Measurements from ENCODE around the gene GNAI1.

GNAI1 gene

DNA sequence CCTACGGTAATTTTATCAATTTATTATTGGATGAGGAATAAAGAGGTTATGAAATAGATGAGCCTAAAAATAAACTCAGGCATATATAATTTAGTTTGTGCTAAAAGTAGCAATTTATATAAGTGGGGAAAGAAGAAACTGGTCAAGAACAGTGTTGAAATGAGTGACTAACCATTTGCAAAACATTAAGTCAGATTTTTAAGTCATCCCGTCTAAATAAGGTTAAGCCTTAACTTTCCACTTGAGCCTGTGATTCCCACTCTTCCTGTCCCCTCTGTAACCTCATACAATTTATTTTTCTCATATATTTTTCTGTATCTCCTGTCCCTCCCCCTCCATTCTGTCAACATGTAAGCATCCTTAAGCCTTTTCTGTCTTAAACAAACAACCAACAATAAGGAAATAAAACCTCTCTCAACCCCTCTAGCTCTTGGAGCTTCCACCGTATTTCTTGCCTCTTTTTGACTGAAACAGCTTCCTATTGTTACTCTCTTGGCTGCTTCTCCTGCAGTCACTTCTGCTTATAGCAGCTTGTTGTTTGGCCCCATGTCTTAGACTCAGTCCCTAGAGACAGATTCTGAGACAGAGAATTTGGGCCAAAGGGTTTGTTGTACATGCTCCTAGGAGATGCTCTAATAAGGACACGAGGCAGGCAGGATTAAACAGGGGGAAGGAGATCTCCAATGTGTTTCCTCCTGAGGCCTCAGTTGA lies 109.7 kb downstream of the GNAI1 start:
- DNase-seq (ENCODE audit: low read depth in 4 of 4, low spot score in 1 of 4) = no peak

DNA sequence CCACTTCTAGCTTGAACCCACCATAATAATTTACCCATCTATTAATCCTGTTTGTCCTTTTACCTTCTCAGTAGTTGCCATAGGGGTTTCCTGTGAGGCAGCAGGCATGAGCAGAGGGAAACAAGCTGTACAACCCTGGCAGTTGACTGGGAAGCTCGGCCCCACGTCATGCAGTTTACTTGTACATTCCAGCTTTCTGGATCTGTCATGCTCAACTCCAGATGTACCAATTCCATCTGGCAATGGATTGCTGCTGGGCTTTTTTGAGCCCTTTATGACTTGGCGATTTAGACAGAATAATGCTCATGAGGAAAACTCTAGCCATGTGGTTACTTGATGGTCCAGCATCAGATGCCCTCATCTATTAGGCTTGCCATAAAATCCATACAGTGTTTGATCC lies 112.5 kb downstream of the GNAI1 start:
- no peak for DNase-seq (ENCODE audit: low read depth in 4 of 4, low spot score in 1 of 4)

DNA sequence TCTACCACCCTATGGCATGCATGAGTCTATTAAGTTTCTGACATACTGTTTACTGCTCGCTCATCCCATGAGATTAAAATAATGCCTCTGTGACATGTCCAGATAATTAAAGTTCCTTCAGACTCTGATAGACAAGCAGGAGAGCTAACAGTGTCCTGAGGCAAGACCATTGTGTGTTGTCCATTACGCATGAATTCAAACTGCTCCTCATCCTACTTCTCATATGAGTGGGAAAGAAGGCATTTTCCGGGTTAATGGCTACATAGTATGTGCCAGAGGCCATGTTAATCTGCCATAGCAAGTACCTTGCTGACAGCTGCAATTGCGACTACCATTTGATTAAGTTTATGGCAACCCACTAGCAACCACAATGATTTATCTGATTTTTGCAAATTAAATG lies 113.3 kb downstream of the GNAI1 start:
- DNase-seq (ENCODE audit: low read depth in 4 of 4, low spot score in 1 of 4) = no peak

DNA sequence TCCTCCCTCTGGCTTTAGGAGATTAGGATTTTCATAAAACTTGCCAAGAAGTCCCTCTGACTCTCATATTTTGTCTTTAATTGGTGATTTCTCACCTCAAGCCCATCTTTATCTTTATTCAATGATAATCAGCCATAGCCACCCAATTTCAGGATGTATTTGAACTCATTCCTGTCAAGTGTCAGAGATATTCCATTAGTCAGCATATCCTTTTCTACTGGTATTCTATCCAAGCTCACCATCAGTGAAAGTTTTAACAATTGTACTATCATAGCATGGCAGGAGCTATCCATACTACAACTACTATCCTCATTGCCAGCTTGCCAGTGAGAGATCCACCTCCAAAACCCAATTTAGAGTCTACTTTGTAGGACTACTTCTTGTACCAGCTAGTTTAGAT lies 114.6 kb downstream of the GNAI1 start:
- DNase-seq (ENCODE audit: low read depth in 4 of 4, low spot score in 1 of 4) = no peak

DNA sequence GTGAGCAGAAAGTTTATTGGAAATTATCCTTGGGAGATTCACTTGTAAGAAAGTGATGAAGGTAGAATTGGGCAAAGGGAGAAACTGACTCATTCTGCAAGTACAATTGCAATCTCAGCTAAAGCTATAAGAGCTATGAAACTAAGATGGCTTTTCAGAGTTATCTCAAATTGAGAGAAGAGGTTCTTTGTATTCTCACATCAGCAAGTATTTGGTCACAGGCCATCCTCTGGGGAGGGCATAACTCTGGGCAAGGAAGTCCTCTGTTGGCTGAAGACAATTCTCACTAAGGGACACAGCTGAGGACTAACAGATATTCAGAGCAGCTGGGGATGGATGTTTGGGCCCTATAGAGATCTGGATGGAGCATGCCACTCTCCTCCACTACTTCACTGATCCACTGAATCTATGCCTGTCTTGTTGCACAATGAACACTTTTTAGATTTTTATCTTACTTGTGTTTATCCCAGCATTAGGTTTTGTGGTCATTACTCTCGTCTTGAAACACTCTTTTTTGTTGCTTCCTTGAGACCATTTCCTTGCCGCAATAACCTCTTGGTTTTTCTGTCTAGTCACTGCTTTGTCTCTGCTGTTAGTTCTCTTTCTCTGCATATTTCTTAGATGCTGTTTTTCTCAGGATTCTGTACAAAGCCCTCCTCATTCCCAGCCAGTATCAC lies 115.1 kb downstream of the GNAI1 start:
- DNase-seq (ENCODE audit: low read depth in 4 of 4, low spot score in 1 of 4) = no peak

DNA sequence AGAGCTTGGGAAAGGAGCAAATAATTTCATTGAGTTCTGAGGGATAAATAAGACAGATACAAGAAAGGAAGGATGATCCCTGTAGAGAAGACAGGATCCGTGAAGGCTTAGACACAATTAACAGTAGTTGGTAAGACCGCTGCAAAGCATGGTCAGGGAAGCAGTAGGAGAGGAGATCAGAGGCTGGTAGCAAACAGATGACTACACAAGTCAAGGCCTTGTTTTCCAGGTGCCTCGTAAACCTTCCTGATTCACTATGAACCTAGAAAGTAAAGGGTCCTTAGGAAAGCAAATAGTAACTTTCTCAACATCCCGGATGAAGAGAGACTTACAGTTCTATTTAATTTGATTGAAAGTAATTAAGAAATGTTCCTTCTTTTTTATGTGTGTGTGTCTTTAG lies 118.6 kb downstream of the GNAI1 start:
- DNase-seq (ENCODE audit: low read depth in 4 of 4, low spot score in 1 of 4) = no peak

DNA sequence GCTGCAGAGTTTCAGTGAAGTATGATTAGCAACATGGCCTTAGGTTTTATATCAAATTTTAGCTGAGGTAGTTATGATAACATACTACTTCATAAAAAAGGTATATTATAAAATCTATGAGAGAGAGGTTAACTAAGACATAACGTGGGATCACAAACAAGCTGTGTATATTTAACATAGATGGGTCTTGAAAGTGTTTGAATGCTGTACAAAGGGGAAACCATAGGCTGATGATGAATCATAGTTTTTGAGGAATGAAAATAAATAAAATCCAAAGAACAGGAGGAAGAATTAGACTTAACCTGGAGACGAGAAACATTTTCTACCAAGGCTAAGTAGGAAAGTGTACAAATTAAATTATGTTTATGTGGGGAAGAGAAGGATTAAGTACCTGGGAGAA lies 119.0 kb downstream of the GNAI1 start:
- DNase-seq (ENCODE audit: low read depth in 4 of 4, low spot score in 1 of 4) = no peak

DNA sequence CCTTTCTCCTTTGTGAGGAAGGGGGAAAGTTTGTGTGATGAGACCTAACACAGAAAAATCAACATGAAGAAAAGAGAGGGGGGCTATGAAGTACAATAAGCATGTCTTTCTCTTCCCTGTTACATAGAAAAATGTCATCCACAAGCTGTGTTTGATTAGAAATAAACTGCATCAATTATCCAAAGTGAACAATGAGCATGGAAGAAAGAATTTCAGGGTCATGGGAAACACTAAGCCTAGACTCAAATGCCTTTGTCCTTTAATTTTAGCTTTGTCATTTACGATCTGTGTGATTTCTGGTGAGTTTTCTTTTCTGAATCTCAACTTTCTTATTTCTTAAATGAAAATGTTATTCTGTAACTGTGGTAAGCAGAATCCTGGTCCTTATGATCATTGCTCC lies 121.0 kb downstream of the GNAI1 start:
- no peak for DNase-seq (ENCODE audit: low read depth in 4 of 4, low spot score in 1 of 4)

DNA sequence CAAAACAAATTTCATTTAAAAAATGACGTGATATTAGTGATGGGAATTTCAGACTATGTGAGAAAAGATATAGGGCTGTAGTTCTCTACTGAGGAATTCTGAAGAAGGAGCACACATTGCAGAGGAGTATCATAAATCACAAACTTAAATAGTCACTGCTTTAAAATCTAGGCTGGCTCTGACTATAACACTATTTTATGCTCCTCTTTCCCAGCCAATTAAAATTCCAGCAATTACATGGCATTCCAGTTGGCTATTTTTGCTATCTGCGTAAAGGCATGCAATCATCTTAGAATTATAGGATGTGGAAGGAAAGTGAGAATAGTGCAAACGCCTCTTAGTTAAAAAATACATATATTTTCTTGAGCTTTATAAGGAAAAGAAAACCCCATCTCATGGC lies 123.1 kb downstream of the GNAI1 start:
- no peak for DNase-seq (ENCODE audit: low read depth in 4 of 4, low spot score in 1 of 4)

DNA sequence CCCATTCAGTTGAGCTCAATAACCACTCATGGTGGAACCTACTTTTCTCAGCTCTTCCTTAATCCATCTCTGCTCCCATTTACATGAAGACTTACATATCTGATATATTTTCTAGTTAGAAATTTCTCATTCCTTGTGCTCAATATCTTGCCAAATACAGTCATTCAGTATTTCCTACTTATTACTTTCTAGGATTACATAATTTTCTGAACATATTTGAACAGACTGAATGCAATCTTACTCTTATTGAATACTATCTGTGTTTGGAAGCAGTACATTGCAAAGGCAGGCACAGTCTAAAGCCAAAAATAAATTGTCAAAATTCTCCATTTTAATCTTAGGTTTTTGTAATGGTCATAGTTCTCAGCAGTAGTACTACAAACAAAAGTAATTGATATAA lies 126.0 kb downstream of the GNAI1 start:
- DNase-seq (ENCODE audit: low read depth in 4 of 4, low spot score in 1 of 4) = no peak

DNA sequence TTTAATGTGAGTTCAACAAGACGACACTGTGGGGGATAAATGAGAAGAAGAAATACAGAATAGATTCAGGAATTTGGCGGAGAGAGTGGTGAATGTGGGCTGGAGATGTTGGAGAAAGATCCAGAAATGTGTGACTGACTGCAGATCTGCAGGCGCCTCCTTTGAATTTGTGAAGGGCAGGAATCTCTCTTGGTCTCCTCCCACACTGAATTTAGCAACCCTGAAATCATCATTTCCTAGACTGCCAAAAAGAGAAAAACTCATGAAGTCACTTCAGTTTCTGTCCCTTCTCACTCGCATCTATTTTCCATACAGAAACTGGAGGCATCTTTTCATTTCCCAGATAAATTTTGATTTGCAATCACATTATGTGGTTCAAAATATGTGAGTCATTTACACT lies 128.7 kb downstream of the GNAI1 start:
- no peak for DNase-seq (ENCODE audit: low read depth in 4 of 4, low spot score in 1 of 4)

DNA sequence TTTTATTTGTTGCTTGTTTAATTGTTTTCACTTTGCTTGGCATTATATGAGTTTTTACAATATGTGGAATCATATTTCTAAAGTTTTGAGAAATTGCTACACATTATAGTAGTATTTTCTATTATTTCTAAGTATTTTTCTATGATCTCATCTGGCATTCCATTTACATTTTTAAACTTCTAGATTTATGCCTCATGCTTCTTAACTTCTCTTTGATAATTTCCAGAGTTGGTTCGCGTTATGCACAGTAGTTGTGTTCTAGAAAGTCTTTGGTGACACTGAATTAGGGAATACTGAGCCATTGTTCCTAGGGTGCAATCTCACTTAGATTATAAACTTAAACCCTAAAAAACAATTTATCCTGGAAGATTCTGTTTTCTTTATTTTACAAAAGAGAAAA lies 129.2 kb downstream of the GNAI1 start:
- no peak for DNase-seq (ENCODE audit: low read depth in 4 of 4, low spot score in 1 of 4)

DNA sequence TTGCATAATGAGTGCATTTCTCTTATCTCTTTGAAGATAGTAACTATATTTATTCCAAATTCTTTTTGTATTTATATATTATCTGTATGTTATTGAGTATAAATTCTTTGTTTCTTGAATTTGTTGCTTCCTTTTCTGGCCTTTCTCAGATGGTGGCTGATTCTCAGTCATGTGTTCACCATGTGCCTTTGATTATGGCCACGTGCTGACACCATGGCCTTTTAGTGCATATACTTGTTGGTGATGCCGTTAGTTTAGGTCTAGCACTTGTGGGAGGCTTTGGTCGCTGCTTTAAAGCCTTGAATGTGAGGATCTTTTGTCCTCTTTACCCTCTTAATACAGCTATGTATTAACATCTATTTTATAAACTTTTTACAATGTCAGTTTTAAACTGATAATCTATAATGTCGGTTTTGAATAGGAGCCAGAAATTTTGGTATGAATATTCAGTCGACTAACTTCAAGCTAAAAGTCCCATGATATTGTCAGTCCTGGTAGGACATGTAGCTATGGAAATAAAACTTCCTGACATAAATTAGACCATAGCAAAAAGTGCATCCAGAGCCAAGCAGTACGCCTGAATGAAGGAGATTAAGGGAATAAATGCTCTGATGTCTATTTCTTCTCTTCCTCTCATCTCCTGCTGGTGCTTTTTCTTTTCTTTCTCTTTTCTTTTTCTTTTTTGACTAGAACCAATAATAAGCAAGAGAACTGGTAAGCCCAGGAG lies 130.3 kb downstream of the GNAI1 start:
- no peak for DNase-seq (ENCODE audit: low read depth in 4 of 4, low spot score in 1 of 4)

DNA sequence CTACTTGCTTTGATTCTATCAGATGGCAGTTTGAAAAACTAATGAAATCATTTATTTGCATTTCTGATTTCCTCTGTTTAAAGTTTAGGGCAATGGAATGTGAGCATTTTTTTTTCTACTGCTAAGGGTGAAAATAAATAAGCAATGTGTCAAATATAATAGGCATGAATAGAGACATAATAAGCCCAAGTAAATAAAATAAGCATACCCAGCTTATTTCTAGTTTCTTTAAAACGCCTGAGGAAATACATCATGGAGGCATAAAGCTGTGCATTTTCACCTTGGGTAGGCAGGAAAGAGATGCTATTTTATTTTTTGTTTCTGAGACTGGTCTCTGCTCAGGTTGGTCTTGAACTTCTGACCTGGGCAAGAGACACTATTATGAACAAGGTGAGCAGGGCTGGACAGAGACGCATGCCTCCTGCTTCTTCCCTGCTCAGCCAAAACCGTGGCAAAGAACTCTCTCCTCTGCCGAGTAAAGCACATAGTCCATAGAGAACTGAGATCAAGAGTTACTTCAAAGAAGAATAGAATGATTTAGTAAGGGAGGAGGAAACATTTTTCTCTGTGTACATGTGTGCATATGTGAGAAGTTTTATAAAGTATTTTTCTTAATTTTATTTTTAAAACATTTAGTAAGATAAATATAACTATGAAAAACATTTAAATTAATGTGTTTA lies 138.1 kb downstream of the GNAI1 start:
- DNase-seq (ENCODE audit: low read depth in 4 of 4, low spot score in 1 of 4) = no peak

DNA sequence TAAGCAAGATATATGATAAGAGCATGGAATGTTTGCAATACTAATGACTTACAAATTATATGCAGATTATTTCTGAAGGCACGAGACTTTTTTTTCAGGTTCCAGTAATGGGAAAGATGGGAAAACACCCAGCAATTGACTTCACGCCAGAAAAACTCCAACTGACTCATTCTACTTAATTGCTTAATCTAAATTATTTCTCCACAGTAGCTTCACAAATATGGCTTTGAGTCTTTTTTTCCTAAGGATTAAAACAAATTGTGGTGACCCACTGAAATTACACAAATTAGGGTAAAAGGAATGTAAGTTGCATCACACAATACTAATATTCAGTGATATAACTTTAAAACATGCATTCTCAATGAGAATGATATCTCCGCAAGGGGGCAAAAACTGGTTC lies 138.7 kb downstream of the GNAI1 start:
- no peak for DNase-seq (ENCODE audit: low read depth in 4 of 4, low spot score in 1 of 4)

DNA sequence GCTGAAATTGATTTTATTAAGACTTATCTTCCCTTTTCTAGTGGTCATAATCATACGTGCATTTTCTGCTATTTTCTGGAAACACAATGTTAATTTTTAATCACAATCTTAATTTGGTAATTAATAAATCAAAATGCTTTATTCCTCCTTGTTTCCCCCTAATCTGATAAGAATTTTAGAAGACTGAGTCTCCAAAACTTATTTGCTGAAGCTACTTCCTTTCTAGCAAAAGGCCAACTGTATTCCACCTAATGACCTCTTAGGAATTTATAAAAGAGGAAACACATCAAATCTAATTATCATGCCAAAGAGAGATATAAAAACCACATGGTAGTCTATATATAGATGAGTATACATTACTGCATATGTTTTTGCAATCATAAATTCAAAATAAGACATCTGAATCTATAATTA lies 140.6 kb downstream of the GNAI1 start:
- DNase-seq (ENCODE audit: low read depth in 4 of 4, low spot score in 1 of 4) = no peak
